SKM-1 (cell line): ENCODE data around the gene CBX2.

ENCODE experiments used
- DNase-seq: peaks from one replicate; lab custom pipeline; 2025; ENCODE audit not compliant: unreplicated experiment; lab: John Stamatoyannopoulos, UW

CBX2 gene

GRCh38 chr17:79786930-79787643 lies 9.1 kb downstream of the CBX2 start:
- DNase-seq = no peak

- DNase-seq = no peak
These were observed 10.5 kb downstream of the CBX2 start for GRCh38 chr17:79788455-79788854.

GRCh38 chr17:79788989-79789942 lies 11.3 kb downstream of the CBX2 start:
- no peak for DNase-seq

- no peak for DNase-seq
These were observed 12.2 kb downstream of the CBX2 start for GRCh38 chr17:79789943-79790804.

GRCh38 chr17:79790805-79791734 lies 13.1 kb downstream of the CBX2 start:
- no peak for DNase-seq

GRCh38 chr17:79791735-79792161 lies 13.8 kb downstream of the CBX2 start:
- DNase-seq = no peak

- no peak for DNase-seq
These were observed 14.5 kb downstream of the CBX2 start for GRCh38 chr17:79792341-79792871.

- no peak for DNase-seq
These were observed 15.3 kb downstream of the CBX2 start for GRCh38 chr17:79792984-79793923.

GRCh38 chr17:79793924-79794304 lies 16.0 kb downstream of the CBX2 start:
- no peak for DNase-seq

- DNase-seq = no peak
These were observed 16.9 kb downstream of the CBX2 start for GRCh38 chr17:79794659-79795511.

- DNase-seq = no peak
These were observed 18.0 kb downstream of the CBX2 start for GRCh38 chr17:79795795-79796443.

GRCh38 chr17:79796444-79796762 lies 18.5 kb downstream of the CBX2 start:
- no peak for DNase-seq

GRCh38 chr17:79796763-79797491 lies 19.0 kb downstream of the CBX2 start, which contains the start of gene CBX8:
TSS of gene CBX8 (minus strand) at chr17:79797077. CDS start at chr17:79796998, 79 bp downstream.
- peak; percentile 99 for DNase-seq

- no peak for DNase-seq
These were observed 19.7 kb downstream of the CBX2 start for GRCh38 chr17:79797492-79798298.

- no peak for DNase-seq
These were observed 20.6 kb downstream of the CBX2 start for GRCh38 chr17:79798299-79799173.
